SIG-M5 treated with dmso at 0.1 percent for 504 hours (cell line): ENCODE results near the gene C2CD4D.

Source experiments
- DNase-seq: peaks from one replicate; lab custom pipeline; 2025; ENCODE audit not compliant: unreplicated experiment; lab: John Stamatoyannopoulos, UW

The C2CD4D gene

DNA sequence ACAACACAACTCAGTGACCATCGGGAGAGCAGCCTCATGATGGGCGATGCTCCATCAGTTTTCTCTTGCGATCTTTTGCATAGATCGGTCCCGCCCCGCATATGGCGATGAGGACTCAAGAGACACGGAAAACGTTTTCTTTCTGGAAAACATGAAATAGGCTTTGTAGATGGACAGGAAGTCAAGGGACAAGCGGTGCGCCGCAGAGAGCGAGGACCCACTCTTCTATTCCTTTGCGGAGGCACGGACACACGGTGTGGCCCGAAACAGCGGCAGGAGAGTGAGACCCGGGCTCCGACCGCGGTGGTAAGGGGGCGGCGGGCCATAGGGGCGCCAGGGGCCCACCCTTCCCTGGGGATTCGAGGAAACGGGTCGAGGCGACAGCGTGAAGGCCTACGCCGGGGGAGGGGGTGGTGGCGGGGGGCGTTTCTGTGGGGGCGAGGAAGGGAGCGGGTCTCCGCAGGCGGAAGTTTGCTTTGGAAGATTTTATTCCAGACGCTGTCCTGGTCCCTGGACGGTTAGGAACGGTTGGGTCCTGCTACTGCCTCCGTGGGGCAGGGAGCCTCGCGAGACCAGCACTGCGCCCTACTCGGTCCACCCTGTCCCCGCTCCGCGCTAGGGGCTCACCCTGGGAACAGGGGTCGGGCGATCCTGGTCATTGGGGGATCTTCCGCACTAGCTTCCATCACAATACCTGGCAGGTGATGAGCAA, 48.5 kb downstream of the C2CD4D start:
- DNase-seq = no peak

- DNase-seq = peak; percentile 100
Measured at GRCh38 chr1:151790071-151790939, 49.3 kb downstream of the C2CD4D start, which contains the start of gene TDRKH. TDRKH (minus strand) TSS chr1:151790500; CDS start chr1:151783022, 7,478 bp downstream.
